ENCODE results near the gene PLEKHJ1. TPM values are rescaled to one million over a fixed set of nuclear protein-coding genes. Genes with fewer than 3 reads are reported as not detected.

Gene PLEKHJ1
- total and polyA plus RNA-seq, 2 of the 8 experiments (the other 6 are each of a cell fraction or from before 2014, with no cell fraction given) = 135 to 187 TPM

DNA sequence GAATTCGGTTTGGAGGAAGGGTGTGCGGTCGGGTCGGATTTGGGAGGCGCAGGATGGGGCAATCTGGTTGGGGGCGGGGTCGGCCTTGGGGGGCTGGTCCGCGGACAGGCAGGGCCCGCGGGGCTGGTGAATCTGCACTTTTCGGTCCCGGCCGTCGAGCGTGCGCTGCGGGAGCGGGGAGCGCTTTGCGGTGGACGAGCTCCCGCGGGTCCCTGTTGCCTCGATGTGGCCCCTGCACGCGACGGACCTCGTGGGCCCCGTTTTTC lies 34.0 kb upstream of the PLEKHJ1 start:
- Histone ChIP-seq H3K4me1 (replicated peaks in 1 of 4; ENCODE audit: control insufficient read depth in 3 of 4, insufficient read depth in 4 of 4, low read length in 3 of 4) (peaks cover 0 to 20% (median 7%) of the 10 kb centered on the region in 4 experiments; a peak in 5 of 7 replicates), H3K14ac (ENCODE audit: insufficient read length) (no peak overlapping the region), H3K36me3 (ENCODE audit: control insufficient read depth in 2 of 4, insufficient read depth in 4 of 4, low read length in 3 of 4) (peaks cover 3 to 23% (median 9%) of the 10 kb centered on the region in 4 experiments; a peak in 5 of 8 replicates), H4K20me1 (replicated peaks in 1 of 2; ENCODE audit: control insufficient read depth in 1 of 2, insufficient read depth in 2 of 2, low read length in 2 of 2) (peaks cover 22 to 27% of the 10 kb centered on the region in 2 experiments), H3K4me3 (ENCODE audit: extremely low read depth in 1 of 4, insufficient read depth in 2 of 4, low read depth in 3 of 4, low read length in 4 of 4) (peak overlapping the region; percentile 87 to 100 (median 94)), H2BK20ac (ENCODE audit: low read length) (no peak overlapping the region), H3K9ac (replicated peaks in 1 of 4; ENCODE audit: extremely low read depth in 1 of 4, low read depth in 3 of 4, low read length in 3 of 4) (peak overlapping the region; percentile 88 to 95 (median 90)), H3K4ac (replicated peaks; ENCODE audit: insufficient read length, low read depth, low read length) (no peak overlapping the region), H3K23ac (ENCODE audit: insufficient read length) (no peak overlapping the region), H3K4me2 (ENCODE audit: insufficient read depth in 1 of 2, low read depth in 2 of 2, low read length in 2 of 2) (peak overlapping the region in 1 of 2 experiments; percentile 65; a peak in 2 of 4 replicates), H2BK12ac (ENCODE audit: low read depth, low read length) (no peak overlapping the region), H3K18ac (ENCODE audit: extremely low read depth, low read length) (peak overlapping the region; percentile 71), H2BK120ac (replicated peaks; ENCODE audit: low read depth, low read length) (no peak overlapping the region), H3K56ac (replicated peaks; ENCODE audit: insufficient read length, low read depth, low read length) (peak overlapping the region; percentile 97), H2AK5ac (ENCODE audit: low read depth, low read length) (no peak overlapping the region), H4K5ac (ENCODE audit: insufficient read length, low read depth, low read length) (peak overlapping the region; percentile 67), H3K79me1 (ENCODE audit: low read depth, low read length) (peaks cover 3% of the 10 kb centered on the region; the same call in 1 of the 2 replicates), H3K23me2 (ENCODE audit: low read depth, low read length) (peaks cover 5% of the 10 kb centered on the region; the same call in 1 of the 2 replicates), H4K8ac (ENCODE audit: extremely low read depth, insufficient read depth, low read length) (peak overlapping the region; percentile 88), H2BK5ac (ENCODE audit: low read depth, low read length) (peak overlapping the region; percentile 78; the same call in 1 of the 2 replicates), H2AFZ (ENCODE audit: low read length) (no peak overlapping the region), H3K79me2 (ENCODE audit: control insufficient read depth in 1 of 2, insufficient read depth in 2 of 2, low read length in 2 of 2) (peaks cover 20 to 40% of the 10 kb centered on the region in 2 experiments; a peak in 3 of 4 replicates), H3K27me3 (replicated peaks in 1 of 4; ENCODE audit: control insufficient read depth in 3 of 4, extremely low read depth in 1 of 4, insufficient read depth in 3 of 4, low read length in 3 of 4) (no peaks in the 10 kb centered on the region), H2BK15ac (ENCODE audit: low read length) (no peak overlapping the region), H3K27ac (ENCODE audit: low read depth, low read length) (peak overlapping the region; percentile 76), H3K9me3 (ENCODE audit: insufficient read depth in 2 of 2, low read depth in 1 of 2, low read length in 1 of 2) (no peaks in the 10 kb centered on the region), H4K91ac (replicated peaks; ENCODE audit: insufficient read length, low read length) (no peak overlapping the region)
- TF ChIP-seq SUZ12 (IDR thresholded peaks at IDR 0.05; ENCODE audit: low read length) (no peak), SIN3A (conservative IDR thresholded peaks at IDR 0.05 in 1 of 2, IDR thresholded peaks at IDR 0.05 in 1 of 2; ENCODE audit: low read depth in 1 of 2, low read length in 2 of 2) (0 out of 4 replicates have a peak, but pooled peaks of 1 of the 2 experiments have one; percentile 2)
- TF ChIP-seq, protein P1, sequence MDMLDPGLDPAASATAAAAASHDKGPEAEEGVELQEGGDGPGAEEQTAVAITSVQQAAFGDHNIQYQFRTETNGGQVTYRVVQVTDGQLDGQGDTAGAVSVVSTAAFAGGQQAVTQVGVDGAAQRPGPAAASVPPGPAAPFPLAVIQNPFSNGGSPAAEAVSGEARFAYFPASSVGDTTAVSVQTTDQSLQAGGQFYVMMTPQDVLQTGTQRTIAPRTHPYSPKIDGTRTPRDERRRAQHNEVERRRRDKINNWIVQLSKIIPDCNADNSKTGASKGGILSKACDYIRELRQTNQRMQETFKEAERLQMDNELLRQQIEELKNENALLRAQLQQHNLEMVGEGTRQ (IDR thresholded peaks at IDR 0.05; ENCODE audit: low read length) = no peak
- TF ChIP-seq, protein P2, sequence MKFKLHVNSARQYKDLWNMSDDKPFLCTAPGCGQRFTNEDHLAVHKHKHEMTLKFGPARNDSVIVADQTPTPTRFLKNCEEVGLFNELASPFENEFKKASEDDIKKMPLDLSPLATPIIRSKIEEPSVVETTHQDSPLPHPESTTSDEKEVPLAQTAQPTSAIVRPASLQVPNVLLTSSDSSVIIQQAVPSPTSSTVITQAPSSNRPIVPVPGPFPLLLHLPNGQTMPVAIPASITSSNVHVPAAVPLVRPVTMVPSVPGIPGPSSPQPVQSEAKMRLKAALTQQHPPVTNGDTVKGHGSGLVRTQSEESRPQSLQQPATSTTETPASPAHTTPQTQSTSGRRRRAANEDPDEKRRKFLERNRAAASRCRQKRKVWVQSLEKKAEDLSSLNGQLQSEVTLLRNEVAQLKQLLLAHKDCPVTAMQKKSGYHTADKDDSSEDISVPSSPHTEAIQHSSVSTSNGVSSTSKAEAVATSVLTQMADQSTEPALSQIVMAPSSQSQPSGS (IDR thresholded peaks at IDR 0.05; ENCODE audit: low read length) = no peak
- ChIA-PET CTCF (ENCODE audit: partially characterized antibody) (interaction anchor here (1.2 kb wide), 1 partner anchor 21 kb away, joined by 3 read pairs; no protein-coding TSS in a partner anchor), POLR2A (ENCODE audit: partially characterized antibody) (interaction anchor here (0.7 to 23.4 kb wide), 34 partner anchors 10 to 333 kb away, joined by 3 to 330 read pairs (median 5); partner anchors contain the start of genes AMH, DOT1L, JSRP1 and LSM7)
- FAIRE-seq = no peak
- DNase-seq (ENCODE audit: low read depth in 1 of 2, low spot score in 2 of 2) = no peak
- 0% methylated on average over 16 of the region's 30 CpGs; no CpG with 5 or more reads in 1 of the 2 experiments for WGBS, 2 experiments (ENCODE audit: extremely low coverage in 1 of 2, insufficient coverage in 1 of 2, insufficient read length in 1 of 2, insufficient replicate concordance in 2 of 2, low coverage in 1 of 2, low lambda C conversion rate in 2 of 2, missing lambda C conversion rate in 1 of 2)
